GM12878 (cell line): Measurements from ENCODE around the gene DAGLA. TPM values are rescaled to one million over a fixed set of nuclear protein-coding genes. Genes with fewer than 3 reads are reported as not detected.
A peak's percentile ranks its signal among the peaks of the same experiment; 100 is the strongest.

Experiments used
- BCL11A ChIP-seq: IDR thresholded peaks from 2 replicates; pipeline ENCODE4 v1.6.1; 2011; ENCODE audit warnings: low read depth, low read length
- BHLHE40 ChIP-seq, 2 experiments: fragments of 450-650 bp in 1 of 2; IDR thresholded peaks; 2 replicates each; pipeline ENCODE4 v1.6.1; 2011 to 2017; ENCODE audit warnings: low read depth in 2 of 2, borderline replicate concordance in 1 of 2, improper control_type of control experiment in 1 of 2, low read length in 1 of 2, mild to moderate bottlenecking in 1 of 2
- DPF2 ChIP-seq: fragments of 450-650 bp; IDR thresholded peaks from 2 replicates; pipeline ENCODE4 v1.6.1; 2017; ENCODE audit warnings: mild to moderate bottlenecking
- IKZF2 ChIP-seq, 2 experiments: fragments of 450-650 bp; IDR thresholded peaks; 2 replicates each; pipeline ENCODE4 v1.6.1; 2017; ENCODE audit warnings: mild to moderate bottlenecking in 2 of 2, moderate library complexity in 2 of 2
- MEF2B ChIP-seq: fragments of 450-650 bp; IDR thresholded peaks from 2 replicates; pipeline ENCODE4 v1.6.1; 2018; ENCODE audit warnings: mild to moderate bottlenecking, moderate library complexity; ENCODE audit not compliant: partially characterized antibody, poor library complexity, severe bottlenecking
- NFXL1 ChIP-seq: fragments of 450-650 bp; IDR thresholded peaks from 2 replicates; pipeline ENCODE4 v1.6.1; 2017; ENCODE audit warnings: antibody characterized with exemption, mild to moderate bottlenecking, borderline replicate concordance
- NFYA ChIP-seq: IDR thresholded peaks from 2 replicates; pipeline ENCODE4 v1.6.1; 2011; ENCODE audit warnings: low read depth, mild to moderate bottlenecking, low read length, improper control_type of control experiment, borderline replicate concordance
- NR2C2 ChIP-seq: IDR thresholded peaks from 2 replicates; pipeline ENCODE4 v1.6.1; 2011; ENCODE audit warnings: borderline replicate concordance, low read depth; ENCODE audit not compliant: control insufficient read depth, insufficient read length
- POLR2AphosphoS2 ChIP-seq: IDR thresholded peaks from 2 replicates; pipeline ENCODE4 v1.6.1; 2011; ENCODE audit warnings: low read depth, mild to moderate bottlenecking, low read length, improper control_type of control experiment, moderate library complexity
- RAD51 ChIP-seq: fragments of 450-650 bp; IDR thresholded peaks from 2 replicates; pipeline ENCODE4 v1.6.1; 2016; ENCODE audit warnings: moderate library complexity, mild to moderate bottlenecking, inconsistent platforms
- RUNX3 ChIP-seq: IDR thresholded peaks from 2 replicates; pipeline ENCODE4 v1.6.1; 2012; ENCODE audit warnings: low read length, inconsistent platforms
- SMARCA5 ChIP-seq: fragments of 450-650 bp; IDR thresholded peaks from 2 replicates; pipeline ENCODE4 v1.6.1; 2017; ENCODE audit warnings: mild to moderate bottlenecking
- SPI1 ChIP-seq: IDR thresholded peaks from 2 replicates; pipeline ENCODE4 v1.6.1; 2011; ENCODE audit warnings: low read depth, mild to moderate bottlenecking, low read length, moderate library complexity, borderline replicate concordance; ENCODE audit not compliant: insufficient read depth
- SRF ChIP-seq, 2 experiments: IDR thresholded peaks; 2 replicates each; pipeline ENCODE4 v1.6.1; 2011; ENCODE audit warnings: low read depth in 2 of 2, low read length in 2 of 2, mild to moderate bottlenecking in 1 of 2, moderate library complexity in 1 of 2
- SUPT20H ChIP-seq: IDR thresholded peaks from 2 replicates; pipeline ENCODE4 v1.6.1; 2011; ENCODE audit warnings: low read depth, mild to moderate bottlenecking, low read length, moderate library complexity, borderline replicate concordance; ENCODE audit not compliant: control insufficient read depth
- polyA plus RNA-seq, 11 experiments: library from polyadenylated mRNA; depleted of rRNA in 4 of 11; unstranded in 6 of 11; stranded (reverse) in 5 of 11; fragments of >200 nt; fragmentation: Nextera tagmentation in 4 of 11; fragmentation: Illumina TruSeq in 1 of 11; extraction: Ambion mirVana in 4 of 11; extraction: Trizol in 1 of 11; gene quantifications; 1 replicate in 1 of 11; 2 replicates in 10 of 11; pipeline versions ENCODE4 v1.2.1 to v1.2.3, GENCODE V29; 2011 to 2016; ENCODE audit warnings: inconsistent platforms in 2 of 11, missing spikeins in 2 of 11, low read depth in 1 of 11
- total RNA-seq, 4 experiments: library from RNA; depleted of rRNA in 3 of 4; stranded (reverse); fragments of >200 nt in 3 of 4; fragmentation: Illumina TruSeq in 1 of 4; extraction: Trizol in 1 of 4; gene quantifications; 2 replicates each; pipeline versions ENCODE4 v1.2.1 to v1.2.3, GENCODE V29; 2013 to 2021
- TF ChIP-seq, protein P1 (sequence below): fragments of 450-650 bp; formaldehyde crosslinking; IDR thresholded peaks from 2 replicates; pipeline ENCODE4 v1.4.0; 2020; ENCODE audit warnings: mild to moderate bottlenecking, moderate library complexity
- TF ChIP-seq, protein P2 (sequence below): fragments of 450-650 bp; IDR thresholded peaks from 2 replicates; pipeline ENCODE4 v1.6.1; 2017; ENCODE audit warnings: mild to moderate bottlenecking, moderate library complexity
- TF ChIP-seq, protein P3 (sequence below): fragments of 450-650 bp; formaldehyde crosslinking; IDR thresholded peaks from 2 replicates; pipeline ENCODE4 v1.4.0; 2022; ENCODE audit warnings: mild to moderate bottlenecking, moderate library complexity

The DAGLA gene
- total and polyA plus RNA-seq, 10 of the 15 experiments (the other 5 are each of a cell fraction or from before 2014, with no cell fraction given) = 0.05 TPM; not detected in 9

DNA sequence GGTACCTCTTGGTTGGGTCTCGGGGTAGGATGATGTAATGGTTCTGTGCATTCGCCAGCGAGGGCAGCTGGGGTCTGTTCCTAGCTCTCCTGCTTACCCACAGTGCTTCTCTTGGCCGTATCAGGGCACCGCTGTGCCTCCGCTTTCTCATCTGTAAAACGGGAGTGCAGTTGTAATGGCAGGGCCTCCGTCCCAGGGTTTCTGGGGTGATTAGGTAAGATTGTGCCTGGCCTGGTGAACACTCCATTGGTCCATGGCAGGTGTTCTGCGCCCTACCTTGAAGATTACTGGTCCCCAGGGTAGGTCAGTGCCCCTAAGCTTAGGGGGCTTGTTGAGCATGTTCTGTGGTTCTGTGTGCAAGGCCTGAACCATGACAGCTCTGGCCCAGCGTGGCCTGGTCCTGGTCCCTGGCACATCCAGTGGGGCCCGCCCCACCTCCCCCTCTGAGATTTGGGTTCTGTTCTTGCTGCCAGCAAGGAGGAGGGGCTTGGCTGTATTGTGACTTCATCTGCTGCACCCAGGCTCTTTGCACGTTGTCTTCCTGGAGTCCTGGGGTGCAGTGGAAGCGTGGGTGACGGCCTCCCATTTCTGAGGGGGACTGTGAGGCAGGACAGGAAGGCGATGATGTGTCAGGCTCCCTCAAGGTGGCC is 77.1 kb downstream of the DAGLA start (continued):
- TF ChIP-seq, protein P1, sequence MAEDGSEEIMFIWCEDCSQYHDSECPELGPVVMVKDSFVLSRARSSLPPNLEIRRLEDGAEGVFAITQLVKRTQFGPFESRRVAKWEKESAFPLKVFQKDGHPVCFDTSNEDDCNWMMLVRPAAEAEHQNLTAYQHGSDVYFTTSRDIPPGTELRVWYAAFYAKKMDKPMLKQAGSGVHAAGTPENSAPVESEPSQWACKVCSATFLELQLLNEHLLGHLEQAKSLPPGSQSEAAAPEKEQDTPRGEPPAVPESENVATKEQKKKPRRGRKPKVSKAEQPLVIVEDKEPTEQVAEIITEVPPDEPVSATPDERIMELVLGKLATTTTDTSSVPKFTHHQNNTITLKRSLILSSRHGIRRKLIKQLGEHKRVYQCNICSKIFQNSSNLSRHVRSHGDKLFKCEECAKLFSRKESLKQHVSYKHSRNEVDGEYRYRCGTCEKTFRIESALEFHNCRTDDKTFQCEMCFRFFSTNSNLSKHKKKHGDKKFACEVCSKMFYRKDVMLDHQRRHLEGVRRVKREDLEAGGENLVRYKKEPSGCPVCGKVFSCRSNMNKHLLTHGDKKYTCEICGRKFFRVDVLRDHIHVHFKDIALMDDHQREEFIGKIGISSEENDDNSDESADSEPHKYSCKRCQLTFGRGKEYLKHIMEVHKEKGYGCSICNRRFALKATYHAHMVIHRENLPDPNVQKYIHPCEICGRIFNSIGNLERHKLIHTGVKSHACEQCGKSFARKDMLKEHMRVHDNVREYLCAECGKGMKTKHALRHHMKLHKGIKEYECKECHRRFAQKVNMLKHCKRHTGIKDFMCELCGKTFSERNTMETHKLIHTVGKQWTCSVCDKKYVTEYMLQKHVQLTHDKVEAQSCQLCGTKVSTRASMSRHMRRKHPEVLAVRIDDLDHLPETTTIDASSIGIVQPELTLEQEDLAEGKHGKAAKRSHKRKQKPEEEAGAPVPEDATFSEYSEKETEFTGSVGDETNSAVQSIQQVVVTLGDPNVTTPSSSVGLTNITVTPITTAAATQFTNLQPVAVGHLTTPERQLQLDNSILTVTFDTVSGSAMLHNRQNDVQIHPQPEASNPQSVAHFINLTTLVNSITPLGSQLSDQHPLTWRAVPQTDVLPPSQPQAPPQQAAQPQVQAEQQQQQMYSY (CRISPR knock-in tag) = no peak
- 0 out of 2 replicates have a peak, but pooled peaks have one; percentile 9 for TF ChIP-seq DPF2
- TF ChIP-seq NR2C2 = no peak
- TF ChIP-seq, protein P2, sequence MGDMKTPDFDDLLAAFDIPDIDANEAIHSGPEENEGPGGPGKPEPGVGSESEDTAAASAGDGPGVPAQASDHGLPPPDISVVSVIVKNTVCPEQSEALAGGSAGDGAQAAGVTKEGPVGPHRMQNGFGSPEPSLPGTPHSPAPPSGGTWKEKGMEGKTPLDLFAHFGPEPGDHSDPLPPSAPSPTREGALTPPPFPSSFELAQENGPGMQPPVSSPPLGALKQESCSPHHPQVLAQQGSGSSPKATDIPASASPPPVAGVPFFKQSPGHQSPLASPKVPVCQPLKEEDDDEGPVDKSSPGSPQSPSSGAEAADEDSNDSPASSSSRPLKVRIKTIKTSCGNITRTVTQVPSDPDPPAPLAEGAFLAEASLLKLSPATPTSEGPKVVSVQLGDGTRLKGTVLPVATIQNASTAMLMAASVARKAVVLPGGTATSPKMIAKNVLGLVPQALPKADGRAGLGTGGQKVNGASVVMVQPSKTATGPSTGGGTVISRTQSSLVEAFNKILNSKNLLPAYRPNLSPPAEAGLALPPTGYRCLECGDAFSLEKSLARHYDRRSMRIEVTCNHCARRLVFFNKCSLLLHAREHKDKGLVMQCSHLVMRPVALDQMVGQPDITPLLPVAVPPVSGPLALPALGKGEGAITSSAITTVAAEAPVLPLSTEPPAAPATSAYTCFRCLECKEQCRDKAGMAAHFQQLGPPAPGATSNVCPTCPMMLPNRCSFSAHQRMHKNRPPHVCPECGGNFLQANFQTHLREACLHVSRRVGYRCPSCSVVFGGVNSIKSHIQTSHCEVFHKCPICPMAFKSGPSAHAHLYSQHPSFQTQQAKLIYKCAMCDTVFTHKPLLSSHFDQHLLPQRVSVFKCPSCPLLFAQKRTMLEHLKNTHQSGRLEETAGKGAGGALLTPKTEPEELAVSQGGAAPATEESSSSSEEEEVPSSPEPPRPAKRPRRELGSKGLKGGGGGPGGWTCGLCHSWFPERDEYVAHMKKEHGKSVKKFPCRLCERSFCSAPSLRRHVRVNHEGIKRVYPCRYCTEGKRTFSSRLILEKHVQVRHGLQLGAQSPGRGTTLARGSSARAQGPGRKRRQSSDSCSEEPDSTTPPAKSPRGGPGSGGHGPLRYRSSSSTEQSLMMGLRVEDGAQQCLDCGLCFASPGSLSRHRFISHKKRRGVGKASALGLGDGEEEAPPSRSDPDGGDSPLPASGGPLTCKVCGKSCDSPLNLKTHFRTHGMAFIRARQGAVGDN = no peak
- TF ChIP-seq, protein P3, sequence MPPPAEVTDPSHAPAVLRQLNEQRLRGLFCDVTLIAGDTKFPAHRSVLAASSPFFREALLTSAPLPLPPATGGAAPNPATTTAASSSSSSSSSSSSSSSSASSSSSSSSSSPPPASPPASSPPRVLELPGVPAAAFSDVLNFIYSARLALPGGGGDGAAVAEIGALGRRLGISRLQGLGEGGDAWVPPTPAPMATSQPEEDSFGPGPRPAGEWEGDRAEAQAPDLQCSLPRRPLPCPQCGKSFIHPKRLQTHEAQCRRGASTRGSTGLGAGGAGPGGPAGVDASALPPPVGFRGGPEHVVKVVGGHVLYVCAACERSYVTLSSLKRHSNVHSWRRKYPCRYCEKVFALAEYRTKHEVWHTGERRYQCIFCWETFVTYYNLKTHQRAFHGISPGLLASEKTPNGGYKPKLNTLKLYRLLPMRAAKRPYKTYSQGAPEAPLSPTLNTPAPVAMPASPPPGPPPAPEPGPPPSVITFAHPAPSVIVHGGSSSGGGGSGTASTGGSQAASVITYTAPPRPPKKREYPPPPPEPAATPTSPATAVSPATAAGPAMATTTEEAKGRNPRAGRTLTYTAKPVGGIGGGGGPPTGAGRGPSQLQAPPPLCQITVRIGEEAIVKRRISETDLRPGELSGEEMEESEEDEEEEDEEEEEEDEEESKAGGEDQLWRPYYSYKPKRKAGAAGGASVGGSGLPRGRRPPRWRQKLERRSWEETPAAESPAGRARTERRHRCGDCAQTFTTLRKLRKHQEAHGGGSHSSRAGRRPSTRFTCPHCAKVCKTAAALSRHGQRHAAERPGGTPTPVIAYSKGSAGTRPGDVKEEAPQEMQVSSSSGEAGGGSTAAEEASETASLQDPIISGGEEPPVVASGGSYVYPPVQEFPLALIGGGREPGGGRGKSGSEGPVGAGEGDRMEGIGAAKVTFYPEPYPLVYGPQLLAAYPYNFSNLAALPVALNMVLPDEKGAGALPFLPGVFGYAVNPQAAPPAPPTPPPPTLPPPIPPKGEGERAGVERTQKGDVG = no peak
- no peak for TF ChIP-seq POLR2AphosphoS2
- no peak for TF ChIP-seq BCL11A
- no peak for TF ChIP-seq IKZF2 (IDR thresholded peaks at IDR 0.05)
- no peak for TF ChIP-seq MEF2B
- peak; percentile 73; the same call in 1 of the 2 replicates for TF ChIP-seq SMARCA5
- TF ChIP-seq SPI1 = no peak
- TF ChIP-seq NFXL1 = no peak
- TF ChIP-seq SUPT20H = no peak
- no peak for TF ChIP-seq RAD51
- no peak for TF ChIP-seq RUNX3
- no peak for TF ChIP-seq NFYA
- TF ChIP-seq SRF (IDR thresholded peaks at IDR 0.05; ENCODE audit: low read depth in 2 of 2, low read length in 2 of 2) = no peak
- no peak for TF ChIP-seq BHLHE40 (IDR thresholded peaks at IDR 0.05; ENCODE audit: borderline replicate concordance in 1 of 2, low read depth in 2 of 2, low read length in 1 of 2)
